Fibroblast of villous mesenchyme (primary cell): ENCODE data around the gene CHRNE. TPM values are rescaled to one million over a fixed set of nuclear protein-coding genes. Genes with fewer than 3 reads are reported as not detected.
"Not testable (repeated sequence)": the region's sequence is repeated elsewhere in the genome, so short reads cannot be mapped to it uniquely, and the experiment has no call there.

Experiments used
- DNase-seq: peaks from one replicate; pipeline ENCODE4 v3.0.0-alpha.2; 2010; ENCODE audit warnings: low read depth
- H3K4me3 ChIP-seq: 2 replicates; pipeline ENCODE4 v1.5.1; 2011; ENCODE audit warnings: low read depth, mild to moderate bottlenecking, low read length
- total RNA-seq: library from RNA; depleted of rRNA; stranded (reverse); fragments of >200 nt; gene quantifications from 2 replicates; pipeline ENCODE4 v1.2.3, GENCODE V29; 2012
- TF ChIP-seq, protein P1 (sequence below): IDR thresholded peaks from 2 replicates; pipeline ENCODE4 v1.5.1; 2012; ENCODE audit warnings: low read depth, mild to moderate bottlenecking, low read length; ENCODE audit not compliant: insufficient read depth

The CHRNE gene
- total RNA-seq, 1 donor: under 0.01 TPM

DNA sequence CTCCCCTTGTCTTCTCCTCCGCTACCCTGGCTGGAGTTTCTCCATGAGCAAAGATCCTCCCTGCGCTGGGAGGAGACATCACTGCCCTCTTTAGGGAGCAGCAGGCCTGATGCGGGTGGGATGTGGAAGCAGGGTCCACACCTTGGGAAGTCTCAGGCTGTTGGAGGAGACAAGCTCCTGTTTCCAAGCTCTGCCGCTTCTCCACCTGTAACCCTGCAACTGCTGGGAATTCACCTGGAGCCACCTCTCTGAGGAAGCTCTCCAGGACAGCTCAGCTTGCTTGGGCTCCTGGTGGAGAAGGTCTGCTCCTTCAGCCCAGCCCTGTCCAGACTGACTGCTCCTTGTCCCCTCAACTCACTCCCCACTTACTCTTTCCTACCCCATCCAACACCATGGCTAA lies 18.4 kb downstream of the CHRNE start:
- no peak for DNase-seq
- H3K4me3 ChIP-seq: no peak overlapping the region
- TF ChIP-seq, protein P1, sequence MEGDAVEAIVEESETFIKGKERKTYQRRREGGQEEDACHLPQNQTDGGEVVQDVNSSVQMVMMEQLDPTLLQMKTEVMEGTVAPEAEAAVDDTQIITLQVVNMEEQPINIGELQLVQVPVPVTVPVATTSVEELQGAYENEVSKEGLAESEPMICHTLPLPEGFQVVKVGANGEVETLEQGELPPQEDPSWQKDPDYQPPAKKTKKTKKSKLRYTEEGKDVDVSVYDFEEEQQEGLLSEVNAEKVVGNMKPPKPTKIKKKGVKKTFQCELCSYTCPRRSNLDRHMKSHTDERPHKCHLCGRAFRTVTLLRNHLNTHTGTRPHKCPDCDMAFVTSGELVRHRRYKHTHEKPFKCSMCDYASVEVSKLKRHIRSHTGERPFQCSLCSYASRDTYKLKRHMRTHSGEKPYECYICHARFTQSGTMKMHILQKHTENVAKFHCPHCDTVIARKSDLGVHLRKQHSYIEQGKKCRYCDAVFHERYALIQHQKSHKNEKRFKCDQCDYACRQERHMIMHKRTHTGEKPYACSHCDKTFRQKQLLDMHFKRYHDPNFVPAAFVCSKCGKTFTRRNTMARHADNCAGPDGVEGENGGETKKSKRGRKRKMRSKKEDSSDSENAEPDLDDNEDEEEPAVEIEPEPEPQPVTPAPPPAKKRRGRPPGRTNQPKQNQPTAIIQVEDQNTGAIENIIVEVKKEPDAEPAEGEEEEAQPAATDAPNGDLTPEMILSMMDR: no peak

- TF ChIP-seq, protein P1: peak; percentile 79
- DNase-seq: peak; percentile 33
- H3K4me3 ChIP-seq: no peak overlapping the region
These were observed 20.9 kb downstream of the CHRNE start for GRCh38 chr17:4881761-4882555.

- no peak for DNase-seq
- TF ChIP-seq, protein P1: no peak
- H3K4me3 ChIP-seq: no peak overlapping the region
These were observed 22.0 kb downstream of the CHRNE start for GRCh38 chr17:4880857-4881256.

GRCh38 chr17:4879601-4880000 lies 23.3 kb downstream of the CHRNE start:
- TF ChIP-seq, protein P1: no peak
- DNase-seq: no peak
- H3K4me3 ChIP-seq: no peak overlapping the region

- no peak for DNase-seq
- TF ChIP-seq, protein P1: no peak
- no peak overlapping the region for H3K4me3 ChIP-seq
These were observed 25.8 kb downstream of the CHRNE start for GRCh38 chr17:4877089-4877488.

GRCh38 chr17:4872786-4873185 lies 30.1 kb downstream of the CHRNE start:
- TF ChIP-seq, protein P1: no peak
- DNase-seq: no peak
- H3K4me3 ChIP-seq: no peak overlapping the region

- no peak for DNase-seq
These were observed 32.0 kb downstream of the CHRNE start for GRCh38 chr17:4870855-4871254.

DNA sequence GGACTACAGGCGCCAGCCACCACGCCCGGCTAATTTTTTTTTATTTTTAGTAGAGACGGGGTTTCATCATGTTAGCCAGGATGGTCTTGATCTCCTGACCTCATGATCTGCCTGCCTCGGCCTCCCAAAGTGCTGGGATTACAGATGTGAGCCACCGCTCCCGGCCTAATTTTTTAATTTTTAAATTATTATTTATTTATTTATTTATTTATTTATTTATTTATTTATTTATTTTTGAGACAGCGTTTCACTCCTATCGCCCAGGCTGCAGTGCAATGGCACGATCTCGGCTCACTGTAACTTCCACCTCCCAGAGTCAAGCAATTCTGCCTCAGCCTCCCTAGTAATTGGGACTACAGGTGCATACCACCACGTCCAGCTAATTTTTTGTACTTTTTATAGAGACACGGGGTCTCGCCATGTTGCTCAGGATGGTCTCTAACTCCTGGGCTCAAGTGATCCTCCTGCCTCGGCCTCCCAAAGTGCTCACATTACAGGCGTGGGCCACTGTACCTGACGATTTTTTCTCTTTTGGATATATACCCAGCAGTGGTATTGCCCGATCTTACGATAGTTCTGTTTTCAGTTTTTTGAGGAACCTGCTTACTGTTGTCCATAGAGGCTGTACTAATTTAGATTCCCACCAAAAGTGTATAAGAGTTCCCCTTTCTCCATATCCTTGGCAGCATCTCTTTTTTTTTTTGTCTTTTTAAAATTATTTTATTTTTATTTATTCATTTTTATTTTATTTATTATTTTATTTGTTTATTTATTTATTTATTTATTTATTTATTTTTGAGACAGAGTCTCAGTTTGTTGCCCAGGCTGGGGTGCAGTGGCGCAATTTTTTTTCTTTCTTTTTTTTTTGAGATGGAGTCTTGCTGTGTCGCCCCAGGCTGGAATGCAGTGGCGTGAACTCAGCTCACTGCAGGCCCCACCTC lies 33.6 kb downstream of the CHRNE start:
- DNase-seq, H3K4me3 ChIP-seq: not testable (repeated sequence)

More at GRCh38 chr17:4870855-4871254, 32.0 kb downstream of the CHRNE start:
- no peak overlapping the region for H3K4me3 ChIP-seq
- TF ChIP-seq, protein P1: no peak

- DNase-seq, H3K4me3 ChIP-seq: not testable (repeated sequence)
These were observed 35.4 kb downstream of the CHRNE start for GRCh38 chr17:4867535-4867934.
